ENCODE data around the gene LRIG1.

The LRIG1 gene

DNA sequence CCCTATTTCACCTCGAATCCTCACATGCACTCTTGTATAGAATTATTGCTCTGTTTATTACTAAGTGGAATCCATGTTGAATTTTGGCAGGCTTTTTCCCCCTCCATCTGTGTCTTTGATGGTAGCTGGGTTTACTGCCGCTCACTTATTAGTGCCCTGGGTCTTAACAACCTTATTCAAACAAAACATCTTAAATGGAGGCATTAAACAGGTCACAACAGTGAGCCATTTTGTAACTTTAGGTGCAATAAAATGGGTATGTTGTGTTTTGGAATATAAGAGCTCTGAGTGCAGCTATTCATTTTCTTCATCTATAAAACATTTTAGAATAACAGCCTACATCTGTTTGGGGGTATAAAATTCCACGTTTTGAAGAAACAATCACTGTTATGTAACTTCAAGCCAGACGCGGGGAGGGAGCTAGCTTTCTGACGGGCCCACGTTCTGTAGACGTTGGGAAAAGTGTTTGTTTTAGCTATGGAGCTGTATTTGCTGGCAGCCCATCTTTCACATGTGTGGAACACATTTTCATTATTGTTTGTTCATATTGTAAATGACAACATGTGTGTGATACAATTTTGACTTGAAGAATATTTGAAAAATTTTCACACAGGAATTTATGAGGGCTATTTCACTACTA is 158.0 kb downstream of the LRIG1 start:
- no peak for DNase-seq

- DNase-seq, result no peak
Observed at GRCh38 chr3:66338927-66339326, 161.9 kb downstream of the LRIG1 start.

- no peak for DNase-seq
Observed at GRCh38 chr3:66336333-66336766, 164.5 kb downstream of the LRIG1 start.

GRCh38 chr3:66335671-66336070 is 165.2 kb downstream of the LRIG1 start:
- DNase-seq, result no peak
